C4-2B (cell line): ENCODE results near the gene CHCHD6.

ENCODE experiments used
- ZFX ChIP-seq: fragments of 450-650 bp; IDR thresholded peaks from 2 replicates; pipeline ENCODE4 v1.6.1; 2017
- TF ChIP-seq, protein P1 (sequence below): fragments of 450-650 bp; conservative IDR thresholded peaks from 2 replicates; pipeline ENCODE4 v1.5.1; 2017; ENCODE audit warnings: mild to moderate bottlenecking

DNA sequence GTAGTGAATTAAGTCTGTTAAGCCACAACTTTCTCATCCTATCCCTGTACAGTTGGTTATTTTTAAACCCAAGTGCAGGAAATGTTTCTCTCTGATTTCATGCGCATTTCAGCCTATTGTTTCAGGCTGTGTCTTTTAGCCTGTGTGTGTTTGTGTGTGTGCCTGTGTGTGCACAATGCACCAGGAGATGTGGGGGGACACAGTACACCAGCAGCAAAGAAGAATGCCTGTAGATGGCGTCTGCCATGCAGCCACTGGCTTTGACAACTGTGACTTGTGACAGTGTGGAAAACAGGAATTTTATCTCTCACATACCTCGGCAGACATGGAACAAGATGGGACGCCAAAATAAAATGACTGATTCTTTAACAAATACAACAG lies 235.3 kb downstream of the CHCHD6 start:
- TF ChIP-seq, protein P1, sequence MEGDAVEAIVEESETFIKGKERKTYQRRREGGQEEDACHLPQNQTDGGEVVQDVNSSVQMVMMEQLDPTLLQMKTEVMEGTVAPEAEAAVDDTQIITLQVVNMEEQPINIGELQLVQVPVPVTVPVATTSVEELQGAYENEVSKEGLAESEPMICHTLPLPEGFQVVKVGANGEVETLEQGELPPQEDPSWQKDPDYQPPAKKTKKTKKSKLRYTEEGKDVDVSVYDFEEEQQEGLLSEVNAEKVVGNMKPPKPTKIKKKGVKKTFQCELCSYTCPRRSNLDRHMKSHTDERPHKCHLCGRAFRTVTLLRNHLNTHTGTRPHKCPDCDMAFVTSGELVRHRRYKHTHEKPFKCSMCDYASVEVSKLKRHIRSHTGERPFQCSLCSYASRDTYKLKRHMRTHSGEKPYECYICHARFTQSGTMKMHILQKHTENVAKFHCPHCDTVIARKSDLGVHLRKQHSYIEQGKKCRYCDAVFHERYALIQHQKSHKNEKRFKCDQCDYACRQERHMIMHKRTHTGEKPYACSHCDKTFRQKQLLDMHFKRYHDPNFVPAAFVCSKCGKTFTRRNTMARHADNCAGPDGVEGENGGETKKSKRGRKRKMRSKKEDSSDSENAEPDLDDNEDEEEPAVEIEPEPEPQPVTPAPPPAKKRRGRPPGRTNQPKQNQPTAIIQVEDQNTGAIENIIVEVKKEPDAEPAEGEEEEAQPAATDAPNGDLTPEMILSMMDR, result no peak
- no peak for TF ChIP-seq ZFX
